ES-I3 (cell line): Measurements from ENCODE around the gene BTG4.

Source experiments
- H3K36me3 ChIP-seq: 2 replicates; pipeline ENCODE4 v1.6.1; 2013; ENCODE audit warnings: mild to moderate bottlenecking, low read length, control low read depth, moderate library complexity; ENCODE audit not compliant: insufficient read depth
- H3K4me1 ChIP-seq: 2 replicates; pipeline ENCODE4 v1.6.1; 2013; ENCODE audit warnings: mild to moderate bottlenecking, control low read depth, low read length; ENCODE audit not compliant: insufficient read depth
- H3K9ac ChIP-seq: 2 replicates; pipeline ENCODE4 v1.6.1; 2013; ENCODE audit warnings: low read depth, mild to moderate bottlenecking, low read length, moderate library complexity
- H3K9me3 ChIP-seq: 2 replicates; pipeline ENCODE4 v1.6.1; 2013; ENCODE audit warnings: mild to moderate bottlenecking, low read length, moderate library complexity; ENCODE audit not compliant: control insufficient read depth, insufficient read depth

The BTG4 gene

GRCh38 chr11:111460856-111461255, 51.3 kb downstream of the BTG4 start:
- H3K4me1 ChIP-seq = no peaks in the 10 kb centered on the region
- H3K9ac ChIP-seq = no peak overlapping the region
- no peaks in the 10 kb centered on the region for H3K9me3 ChIP-seq
- no peaks in the 10 kb centered on the region for H3K36me3 ChIP-seq

- Histone ChIP-seq H3K9ac (no peak overlapping the region), H3K4me1 (peaks cover 1% of the 10 kb centered on the region; the same call in 1 of the 2 replicates), H3K36me3 (no peaks in the 10 kb centered on the region), H3K9me3 (no peaks in the 10 kb centered on the region)
Measured at GRCh38 chr11:111460340-111460739, 51.8 kb downstream of the BTG4 start.

GRCh38 chr11:111459506-111460270, 52.5 kb downstream of the BTG4 start:
- H3K9me3 ChIP-seq = no peaks in the 10 kb centered on the region
- H3K4me1 ChIP-seq = peaks cover 7% of the 10 kb centered on the region; the same call in 1 of the 2 replicates
- no peaks in the 10 kb centered on the region for H3K36me3 ChIP-seq
- no peak overlapping the region for H3K9ac ChIP-seq

GRCh38 chr11:111457731-111458368, 54.3 kb downstream of the BTG4 start:
- Histone ChIP-seq H3K36me3 (no peaks in the 10 kb centered on the region), H3K9me3 (no peaks in the 10 kb centered on the region), H3K4me1 (peaks cover 10% of the 10 kb centered on the region; the same call in 1 of the 2 replicates)

GRCh38 chr11:111456859-111457730, 55.1 kb downstream of the BTG4 start:
- Histone ChIP-seq H3K4me1 (peaks cover 10% of the 10 kb centered on the region; the same call in 1 of the 2 replicates), H3K36me3 (no peaks in the 10 kb centered on the region), H3K9ac (no peak overlapping the region), H3K9me3 (no peaks in the 10 kb centered on the region)

More at GRCh38 chr11:111457731-111458368, 54.3 kb downstream of the BTG4 start:
- no peak overlapping the region for H3K9ac ChIP-seq

GRCh38 chr11:111456086-111456858, 55.9 kb downstream of the BTG4 start:
- Histone ChIP-seq H3K9me3 (no peaks in the 10 kb centered on the region), H3K4me1 (peaks cover 10% of the 10 kb centered on the region; the same call in 1 of the 2 replicates), H3K36me3 (no peaks in the 10 kb centered on the region), H3K9ac (no peak overlapping the region)

GRCh38 chr11:111455291-111456085, 56.7 kb downstream of the BTG4 start:
- peak overlapping the region; percentile 39; the same call in 1 of the 2 replicates for H3K9ac ChIP-seq
- H3K9me3 ChIP-seq = no peaks in the 10 kb centered on the region
- no peaks in the 10 kb centered on the region for H3K36me3 ChIP-seq
- peaks cover 10% of the 10 kb centered on the region; the same call in 1 of the 2 replicates for H3K4me1 ChIP-seq

- peaks cover 10% of the 10 kb centered on the region; the same call in 1 of the 2 replicates for H3K4me1 ChIP-seq
- peak overlapping the region; percentile 39; the same call in 1 of the 2 replicates for H3K9ac ChIP-seq
- no peaks in the 10 kb centered on the region for H3K36me3 ChIP-seq
- no peaks in the 10 kb centered on the region for H3K9me3 ChIP-seq
Measured at GRCh38 chr11:111454561-111455192, 57.5 kb downstream of the BTG4 start.

GRCh38 chr11:111452817-111453552, 59.2 kb downstream of the BTG4 start:
- H3K4me1 ChIP-seq = peaks cover 10% of the 10 kb centered on the region; the same call in 1 of the 2 replicates
- no peaks in the 10 kb centered on the region for H3K9me3 ChIP-seq
- no peaks in the 10 kb centered on the region for H3K36me3 ChIP-seq
- H3K9ac ChIP-seq = no peak overlapping the region

GRCh38 chr11:111452146-111452545, 60.0 kb downstream of the BTG4 start:
- Histone ChIP-seq H3K4me1 (peaks cover 10% of the 10 kb centered on the region; the same call in 1 of the 2 replicates), H3K36me3 (no peaks in the 10 kb centered on the region), H3K9me3 (no peaks in the 10 kb centered on the region), H3K9ac (no peak overlapping the region)

GRCh38 chr11:111450480-111451320, 61.5 kb downstream of the BTG4 start:
- no peaks in the 10 kb centered on the region for H3K36me3 ChIP-seq
- no peaks in the 10 kb centered on the region for H3K9me3 ChIP-seq
- H3K9ac ChIP-seq = no peak overlapping the region
- H3K4me1 ChIP-seq = peaks cover 10% of the 10 kb centered on the region; the same call in 1 of the 2 replicates
